Neural cell (in vitro differentiated cells): Measurements from ENCODE around the gene ERBB3. TPM values are rescaled to one million over a fixed set of nuclear protein-coding genes. Genes with fewer than 3 reads are reported as not detected.

Source experiments
- H2AFZ ChIP-seq: fragments of 200-600, 300-800 bp; sonication (generic), shearing (Covaris generic); 2 replicates; pipeline ENCODE4 v1.6.0; 2014; ENCODE audit warnings: low read depth, mild to moderate bottlenecking, antibody characterized with exemption, low read length, moderate library complexity
- H3F3A ChIP-seq: fragments of 200-600 bp; shearing (Covaris generic); 2 replicates; pipeline ENCODE4 v1.6.1; 2016; ENCODE audit warnings: mild to moderate bottlenecking, moderate library complexity, mixed read lengths, antibody characterized with exemption, low read length; ENCODE audit not compliant: insufficient read depth, poor library complexity, severe bottlenecking
- H3K27ac ChIP-seq: fragments of 200-600, 300-800 bp; sonication (generic), shearing (Covaris generic); 2 replicates; pipeline ENCODE4 v1.5.1; 2014; ENCODE audit warnings: mild to moderate bottlenecking, low read length, moderate library complexity
- H3K27me3 ChIP-seq: fragments of 300-800, 200-600 bp; sonication (generic), shearing (Covaris generic); 2 replicates; pipeline ENCODE4 v1.6.0; 2014; ENCODE audit warnings: mild to moderate bottlenecking, low read depth, low read length, moderate library complexity; ENCODE audit not compliant: insufficient read depth
- H3K36me3 ChIP-seq: fragments of 300-800, 200-600 bp; sonication (generic), shearing (Covaris generic); 2 replicates; pipeline ENCODE4 v1.5.1; 2014; ENCODE audit warnings: mild to moderate bottlenecking, antibody characterized with exemption, low read length, moderate library complexity; ENCODE audit not compliant: insufficient read depth
- H3K4me2 ChIP-seq: fragments of 300-800, 200-600 bp; sonication (generic), shearing (Covaris generic); 2 replicates; pipeline ENCODE4 v1.6.0; 2014; ENCODE audit warnings: mild to moderate bottlenecking, low read length
- H3K4me3 ChIP-seq: fragments of 300-800, 200-600 bp; sonication (generic), shearing (Covaris generic); 2 replicates; pipeline ENCODE4 v1.5.1; 2014; ENCODE audit warnings: mild to moderate bottlenecking, low read length, moderate library complexity
- H3K79me2 ChIP-seq: fragments of 200-600 bp; shearing (Covaris generic); replicated peaks from 2 replicates; pipeline ENCODE4 v1.6.0; 2014; ENCODE audit warnings: mild to moderate bottlenecking, low read length, moderate library complexity; ENCODE audit not compliant: insufficient read depth
- H3K9ac ChIP-seq: fragments of 300-800, 200-600 bp; sonication (generic), shearing (Covaris generic); 2 replicates; pipeline ENCODE4 v1.6.1; 2016; ENCODE audit warnings: mild to moderate bottlenecking, low read length, mixed read lengths
- H3K9me2 ChIP-seq: fragments of 200-600 bp; shearing (Covaris generic); 2 replicates; pipeline ENCODE4 v1.6.1; 2016; ENCODE audit warnings: mild to moderate bottlenecking, low read length, mixed read lengths; ENCODE audit not compliant: insufficient read depth
- H3K9me3 ChIP-seq: fragments of 200-600, 300-800 bp; sonication (generic), shearing (Covaris generic); 2 replicates; pipeline ENCODE4 v1.6.1; 2016; ENCODE audit warnings: mild to moderate bottlenecking, mixed run types, low read length, moderate library complexity, mixed read lengths
- H4K20me1 ChIP-seq: fragments of 200-600 bp; shearing (Covaris generic); 2 replicates; pipeline ENCODE4 v1.6.1; 2016; ENCODE audit warnings: mild to moderate bottlenecking, mixed run types; ENCODE audit not compliant: insufficient read depth
- CTCF ChIP-seq: fragments of 450-650 bp; IDR thresholded peaks from 2 replicates; pipeline ENCODE4 v1.5.1; 2014; ENCODE audit warnings: antibody characterized with exemption, mild to moderate bottlenecking, moderate library complexity; ENCODE audit not compliant: poor library complexity, severe bottlenecking
- EP300 ChIP-seq: fragments of 450-650 bp; conservative IDR thresholded peaks from 2 replicates; pipeline ENCODE4 v1.6.1; 2014; ENCODE audit warnings: antibody characterized with exemption, mild to moderate bottlenecking, moderate library complexity; ENCODE audit not compliant: poor library complexity, severe bottlenecking
- EZH2 ChIP-seq: fragments of 200-600, 300-800 bp; shearing (Covaris generic), sonication (generic); IDR thresholded peaks from 2 replicates; pipeline ENCODE4 v1.6.1; 2014; ENCODE audit warnings: antibody characterized with exemption, low read length, borderline replicate concordance, mild to moderate bottlenecking; ENCODE audit not compliant: insufficient read depth, poor library complexity, severe bottlenecking
- MXI1 ChIP-seq: fragments of 450-650 bp; conservative IDR thresholded peaks from 2 replicates; pipeline ENCODE4 v1.6.1; 2014; ENCODE audit warnings: antibody characterized with exemption, mild to moderate bottlenecking; ENCODE audit not compliant: poor library complexity, severe bottlenecking
- POLR2AphosphoS5 ChIP-seq: IDR thresholded peaks from 2 replicates; pipeline ENCODE4 v1.6.1; 2012
- RAD21 ChIP-seq: fragments of 450-650 bp; conservative IDR thresholded peaks from 2 replicates; pipeline ENCODE4 v1.6.1; 2014; ENCODE audit warnings: antibody characterized with exemption, mild to moderate bottlenecking, moderate library complexity
- SMC3 ChIP-seq: fragments of 450-650 bp; conservative IDR thresholded peaks from 2 replicates; pipeline ENCODE4 v1.6.1; 2014; ENCODE audit warnings: antibody characterized with exemption, mild to moderate bottlenecking, moderate library complexity; ENCODE audit not compliant: poor library complexity
- TAF1 ChIP-seq: IDR thresholded peaks from 2 replicates; pipeline ENCODE4 v1.6.1; 2012; ENCODE audit warnings: low read depth
- polyA plus RNA-seq: library from polyadenylated mRNA; depleted of rRNA; stranded (reverse); fragments of >200 nt; gene quantifications from 2 replicates; pipeline ENCODE4 v1.2.3, GENCODE V29; 2014
- TF ChIP-seq, protein P1 (sequence below): IDR thresholded peaks from 2 replicates; pipeline ENCODE4 v1.6.1; 2012; ENCODE audit warnings: borderline replicate concordance

The ERBB3 gene
- polyA plus RNA-seq, 1 donor from 2014 or later: 0.58 TPM

DNA sequence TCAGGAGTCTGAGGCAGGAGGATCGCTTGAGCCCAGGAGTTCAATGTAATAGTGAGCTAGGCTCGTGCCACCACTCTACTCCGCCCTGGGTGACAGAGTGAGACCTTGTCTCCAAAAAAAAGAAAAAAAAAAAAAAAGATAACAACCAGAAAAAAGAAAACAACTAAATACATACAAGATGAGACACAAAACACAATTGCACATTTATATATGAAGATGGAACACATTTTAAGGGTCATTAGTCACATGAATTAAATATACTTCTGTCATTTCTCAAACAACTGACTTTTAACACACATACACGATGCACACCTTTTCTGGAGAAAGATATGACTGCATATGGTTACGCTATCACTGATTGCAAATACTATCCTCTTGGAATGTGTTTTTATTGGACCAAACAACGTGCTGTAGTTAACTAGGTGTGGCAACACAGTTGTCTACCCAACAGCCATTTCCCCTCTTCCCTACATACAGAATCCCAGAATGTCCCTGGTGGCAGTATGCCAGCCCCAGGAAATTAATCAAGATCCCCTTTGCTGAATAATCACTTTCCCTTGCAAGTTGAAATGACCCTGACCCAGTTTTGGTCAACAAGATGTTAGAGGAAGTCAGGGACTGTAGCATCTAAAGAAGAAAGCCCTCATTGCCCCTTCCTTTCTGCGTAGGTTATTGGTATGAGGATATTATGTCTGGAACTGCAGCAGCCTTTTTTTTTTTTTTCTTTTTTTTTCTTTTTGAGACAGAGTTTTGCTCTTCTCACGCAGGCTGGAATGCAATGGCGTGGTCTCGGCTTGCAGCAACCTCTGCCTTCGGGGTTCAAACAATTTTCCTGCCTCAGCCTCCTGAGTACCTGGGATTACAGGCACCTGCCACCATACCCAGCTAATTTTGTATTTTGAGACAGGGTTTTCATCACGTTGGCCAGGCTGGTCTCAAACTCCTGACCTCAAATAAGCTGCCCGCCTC lies 66.8 kb downstream of the ERBB3 start:
- H3F3A ChIP-seq: peaks cover under 1% of the 10 kb centered on the region
- no peak overlapping the region for H3K4me2 ChIP-seq
- H3K27me3 ChIP-seq: no peaks in the 10 kb centered on the region
- no peak overlapping the region for H3K4me3 ChIP-seq
- H3K9me2 ChIP-seq: no peaks in the 10 kb centered on the region
- H3K27ac ChIP-seq: no peak overlapping the region
- no peak for TF ChIP-seq RAD21
- no peak for TF ChIP-seq POLR2AphosphoS5
- TF ChIP-seq EP300: no peak
- no peak for TF ChIP-seq EZH2
- TF ChIP-seq CTCF: no peak
- TF ChIP-seq MXI1: no peak
- TF ChIP-seq, protein P1, sequence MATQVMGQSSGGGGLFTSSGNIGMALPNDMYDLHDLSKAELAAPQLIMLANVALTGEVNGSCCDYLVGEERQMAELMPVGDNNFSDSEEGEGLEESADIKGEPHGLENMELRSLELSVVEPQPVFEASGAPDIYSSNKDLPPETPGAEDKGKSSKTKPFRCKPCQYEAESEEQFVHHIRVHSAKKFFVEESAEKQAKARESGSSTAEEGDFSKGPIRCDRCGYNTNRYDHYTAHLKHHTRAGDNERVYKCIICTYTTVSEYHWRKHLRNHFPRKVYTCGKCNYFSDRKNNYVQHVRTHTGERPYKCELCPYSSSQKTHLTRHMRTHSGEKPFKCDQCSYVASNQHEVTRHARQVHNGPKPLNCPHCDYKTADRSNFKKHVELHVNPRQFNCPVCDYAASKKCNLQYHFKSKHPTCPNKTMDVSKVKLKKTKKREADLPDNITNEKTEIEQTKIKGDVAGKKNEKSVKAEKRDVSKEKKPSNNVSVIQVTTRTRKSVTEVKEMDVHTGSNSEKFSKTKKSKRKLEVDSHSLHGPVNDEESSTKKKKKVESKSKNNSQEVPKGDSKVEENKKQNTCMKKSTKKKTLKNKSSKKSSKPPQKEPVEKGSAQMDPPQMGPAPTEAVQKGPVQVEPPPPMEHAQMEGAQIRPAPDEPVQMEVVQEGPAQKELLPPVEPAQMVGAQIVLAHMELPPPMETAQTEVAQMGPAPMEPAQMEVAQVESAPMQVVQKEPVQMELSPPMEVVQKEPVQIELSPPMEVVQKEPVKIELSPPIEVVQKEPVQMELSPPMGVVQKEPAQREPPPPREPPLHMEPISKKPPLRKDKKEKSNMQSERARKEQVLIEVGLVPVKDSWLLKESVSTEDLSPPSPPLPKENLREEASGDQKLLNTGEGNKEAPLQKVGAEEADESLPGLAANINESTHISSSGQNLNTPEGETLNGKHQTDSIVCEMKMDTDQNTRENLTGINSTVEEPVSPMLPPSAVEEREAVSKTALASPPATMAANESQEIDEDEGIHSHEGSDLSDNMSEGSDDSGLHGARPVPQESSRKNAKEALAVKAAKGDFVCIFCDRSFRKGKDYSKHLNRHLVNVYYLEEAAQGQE: no peak
- TF ChIP-seq SMC3: no peak
- no peak for TF ChIP-seq TAF1
- no peaks in the 10 kb centered on the region for H3K9me3 ChIP-seq
- H3K36me3 ChIP-seq: no peaks in the 10 kb centered on the region
- no peak overlapping the region for H2AFZ ChIP-seq
- H4K20me1 ChIP-seq: no peaks in the 10 kb centered on the region
- no peaks in the 10 kb centered on the region for H3K79me2 ChIP-seq
- H3K9ac ChIP-seq: no peak overlapping the region

DNA sequence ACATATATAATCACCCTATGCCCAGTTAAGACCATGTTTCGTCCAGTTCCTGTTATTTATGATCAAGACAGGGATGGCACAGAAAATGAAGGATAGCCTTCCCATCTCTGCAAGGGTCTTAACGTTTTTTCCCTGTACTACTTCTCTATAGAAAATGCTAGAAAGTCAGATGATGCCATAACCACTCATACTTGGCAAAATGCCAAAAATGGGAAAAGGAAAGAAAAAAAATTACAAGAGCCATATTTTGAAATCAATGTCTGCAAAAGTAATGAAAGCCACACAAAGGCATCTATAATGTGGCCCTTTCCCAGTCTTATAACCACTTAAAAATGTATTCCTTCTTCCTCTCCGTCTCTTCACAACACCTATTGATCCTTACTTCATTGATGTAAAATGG lies 70.6 kb downstream of the ERBB3 start:
- no peaks in the 10 kb centered on the region for H3K27me3 ChIP-seq
- no peak for TF ChIP-seq RAD21
- TF ChIP-seq POLR2AphosphoS5: no peak
- TF ChIP-seq CTCF: no peak
- no peak for TF ChIP-seq MXI1
- TF ChIP-seq EZH2: no peak
- TF ChIP-seq EP300: no peak
- TF ChIP-seq, protein P1: no peak
- TF ChIP-seq SMC3: no peak
- no peak for TF ChIP-seq TAF1
- no peak overlapping the region for H3K9ac ChIP-seq
- no peaks in the 10 kb centered on the region for H3K36me3 ChIP-seq
- no peaks in the 10 kb centered on the region for H4K20me1 ChIP-seq
- H3F3A ChIP-seq: peaks cover 3% of the 10 kb centered on the region
- no peak overlapping the region for H3K4me3 ChIP-seq
- no peak overlapping the region for H3K4me2 ChIP-seq
- no peak overlapping the region for H3K27ac ChIP-seq
- H3K79me2 ChIP-seq: peaks cover 14% of the 10 kb centered on the region
- H3K9me2 ChIP-seq: no peaks in the 10 kb centered on the region
- no peaks in the 10 kb centered on the region for H3K9me3 ChIP-seq
- no peak overlapping the region for H2AFZ ChIP-seq
